Left hindlimb (tissue), 1 donor: ENCODE data around the gene TBCD.
A peak's percentile ranks its signal among the peaks of the same experiment; 100 is the strongest.

ENCODE experiments used
- DNase-seq: peaks from one replicate; pipeline ENCODE4 v3.0.0-alpha.2; 2018

Gene TBCD

DNA sequence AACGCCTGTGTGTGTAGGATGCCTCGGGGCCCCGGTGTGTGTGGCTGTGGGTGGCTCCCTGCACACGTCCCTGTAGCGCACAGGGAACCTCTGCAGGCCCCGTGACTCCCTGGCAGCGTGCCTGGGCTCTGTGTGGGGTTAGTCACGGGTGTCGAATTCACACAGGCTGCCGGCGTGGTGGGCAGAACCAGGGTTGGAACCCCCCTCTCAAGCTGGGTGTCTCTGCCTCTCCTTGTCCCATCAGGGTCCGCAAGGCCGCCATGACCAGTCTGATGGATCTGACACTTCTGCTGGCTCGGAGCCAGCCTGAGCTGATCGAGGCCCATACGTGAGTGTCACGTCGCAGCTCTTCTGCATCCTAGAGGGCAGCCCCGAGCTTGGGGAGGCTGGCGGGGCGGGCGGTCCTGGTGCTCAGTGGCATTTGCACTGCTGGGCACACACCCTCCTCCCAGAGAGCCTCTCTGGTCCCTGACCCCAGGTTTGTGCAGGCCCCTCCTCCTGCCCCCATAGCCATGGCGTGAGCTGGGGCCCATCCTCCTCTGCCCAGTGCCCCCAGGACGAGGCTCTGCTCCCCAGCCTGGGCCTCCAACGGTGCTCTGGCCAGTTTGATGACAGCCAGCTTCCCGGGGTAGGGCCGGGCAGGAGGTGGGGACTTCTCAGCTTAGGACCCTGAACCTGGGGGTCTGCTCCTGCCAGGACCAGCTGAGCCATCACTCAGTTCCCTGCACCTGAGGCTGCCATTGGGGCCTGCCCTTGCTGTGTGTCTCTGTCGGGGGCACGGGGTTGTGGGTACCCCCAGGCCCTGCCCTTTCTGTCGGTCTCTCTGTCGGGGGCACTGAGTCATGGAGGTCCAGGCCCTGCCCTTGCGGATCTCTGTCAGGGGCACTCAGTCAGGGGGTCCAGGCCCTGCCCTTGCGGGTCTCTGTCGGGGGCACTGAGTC, 176.1 kb downstream of the TBCD start:
- no peak for DNase-seq

GRCh38 chr17:82929011-82929622, 177.3 kb downstream of the TBCD start:
- no peak for DNase-seq

DNA sequence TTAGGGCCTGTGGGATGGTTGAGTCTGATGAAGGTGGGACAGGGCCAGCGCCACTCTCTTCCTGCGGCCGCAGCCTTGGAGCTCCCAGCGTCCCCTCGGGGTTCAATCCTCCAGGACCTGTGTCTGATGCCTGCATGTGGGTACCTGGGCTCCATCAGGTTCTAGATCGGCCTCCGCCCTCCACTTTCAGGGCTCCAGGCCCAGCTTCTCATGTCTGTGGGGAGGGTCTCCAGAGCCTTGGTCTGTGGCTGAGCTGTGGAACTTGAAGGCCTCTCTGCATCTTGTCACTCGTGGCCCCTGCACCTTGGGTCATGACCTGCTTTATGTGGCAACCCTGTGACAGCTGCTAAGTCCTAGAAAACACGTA, 177.8 kb downstream of the TBCD start:
- DNase-seq, result no peak

DNA sequence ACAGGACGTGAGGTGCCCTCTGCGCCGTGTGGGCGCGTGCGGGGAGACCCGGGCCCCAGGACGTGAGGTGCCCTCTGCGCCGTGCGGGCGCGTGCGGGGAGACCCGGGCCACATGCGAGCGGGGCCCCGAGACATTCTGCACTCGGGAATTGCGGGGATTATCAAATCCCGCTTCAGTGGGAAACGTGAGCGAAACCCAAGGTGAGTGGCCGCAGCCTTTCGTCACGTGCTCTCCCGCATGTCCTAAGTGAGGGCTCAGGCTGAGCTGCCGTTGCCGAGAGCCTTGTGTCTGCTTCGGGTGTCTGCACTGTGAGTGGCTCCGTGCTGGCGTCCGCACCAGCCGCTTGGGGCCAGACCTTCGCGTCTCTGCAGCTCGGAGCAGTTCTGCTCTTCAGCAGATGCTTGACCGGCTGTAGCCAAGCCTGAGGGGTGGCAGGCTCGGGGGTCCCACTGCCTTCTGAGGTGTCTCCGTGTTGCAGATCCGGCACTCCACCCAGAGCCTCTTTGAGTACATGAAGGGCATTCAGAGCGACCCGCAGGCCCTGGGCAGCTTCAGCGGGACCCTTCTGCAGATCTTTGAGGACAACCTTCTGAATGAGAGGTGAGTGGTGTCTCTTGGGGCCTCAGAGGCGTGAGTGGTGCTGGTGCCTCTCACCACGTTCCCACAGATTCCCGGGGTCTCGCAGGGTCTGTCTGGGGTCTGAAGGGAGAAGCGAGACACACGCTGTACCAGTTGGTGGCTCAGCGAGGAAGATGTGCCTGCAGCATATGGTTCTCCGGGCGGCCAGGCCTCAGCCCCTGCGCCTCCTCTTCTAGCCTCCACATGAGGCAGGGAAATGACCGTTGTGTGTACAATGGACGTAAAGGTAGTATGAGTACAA, 178.4 kb downstream of the TBCD start:
- DNase-seq, result peak; percentile 25

DNA sequence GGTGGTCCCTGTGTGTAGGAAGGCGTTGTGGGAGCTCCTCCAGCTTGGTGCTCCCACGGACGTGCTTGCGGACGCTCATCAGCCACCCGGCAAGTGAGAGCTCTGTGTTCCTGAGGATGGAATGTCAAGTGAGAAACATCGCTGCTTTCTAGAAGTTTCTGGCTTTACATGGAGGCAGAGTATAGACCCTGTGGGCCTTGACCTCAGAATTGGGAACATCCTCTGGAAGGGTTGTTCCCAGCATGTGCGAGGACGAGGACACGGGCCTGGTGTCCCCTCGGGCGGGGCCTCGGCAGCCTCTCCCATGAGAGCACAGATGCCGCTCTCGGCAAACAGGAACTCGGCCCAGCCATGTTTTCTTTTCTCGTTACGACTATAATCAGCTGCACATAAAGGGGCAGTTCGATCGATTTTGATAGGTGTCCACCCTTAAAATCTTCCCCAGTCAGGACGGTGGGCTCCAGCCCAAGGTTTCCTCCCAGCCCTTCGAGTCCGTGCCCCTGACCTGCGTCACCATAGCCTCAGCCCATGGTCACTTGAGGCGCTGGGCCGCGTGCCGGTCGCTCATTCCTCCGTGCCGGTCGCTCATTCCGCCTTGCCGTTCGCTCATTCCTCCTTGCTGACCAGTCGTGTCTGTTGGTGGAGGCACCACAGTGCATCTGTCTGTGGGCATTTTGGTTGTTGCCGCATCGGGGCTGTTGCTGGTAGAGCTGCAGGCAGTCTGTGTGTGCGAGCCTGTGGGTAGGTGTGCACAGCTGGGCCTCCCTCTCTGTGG, 179.2 kb downstream of the TBCD start:
- DNase-seq, result peak; percentile 17

DNA sequence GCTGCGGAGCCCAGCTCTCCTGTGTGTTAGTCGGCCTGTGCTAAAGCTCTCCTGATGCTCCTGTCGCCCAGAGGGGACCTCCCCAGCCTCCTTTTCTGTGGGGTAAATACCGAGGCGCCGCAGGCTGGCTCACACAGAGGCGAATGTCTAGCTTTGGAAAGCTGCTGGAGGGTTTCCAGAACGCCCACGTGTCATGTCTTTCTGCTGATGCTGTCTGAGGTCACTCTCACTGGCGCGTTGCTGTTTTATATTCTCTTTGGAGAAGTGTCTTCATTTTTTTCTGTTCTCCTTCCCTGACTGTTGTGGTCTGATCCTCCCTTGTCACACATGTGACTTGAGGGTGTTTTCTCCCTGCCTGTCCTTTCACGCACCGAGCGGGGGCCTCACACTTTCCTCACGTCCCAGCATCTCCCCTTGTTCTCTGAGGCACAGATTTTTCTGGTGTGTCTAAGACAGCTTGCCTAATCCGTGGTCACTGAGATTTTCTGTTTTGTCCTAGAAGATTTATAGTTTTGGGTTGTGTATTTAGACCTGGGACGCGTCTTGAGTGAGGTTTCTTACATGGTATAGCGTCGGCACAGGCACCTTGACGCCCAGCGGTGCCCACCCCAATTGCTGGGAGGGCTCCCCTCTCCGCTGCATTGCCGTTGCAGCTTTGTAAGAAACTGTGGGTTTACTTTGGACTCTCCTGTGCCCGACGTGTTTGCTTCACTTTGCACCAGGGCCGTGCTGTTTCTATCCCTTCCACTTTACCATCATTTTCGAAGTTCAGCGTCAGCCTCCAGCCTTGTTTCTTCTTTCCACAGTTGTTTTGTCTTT, 180.0 kb downstream of the TBCD start:
- DNase-seq, result peak; percentile 32

DNA sequence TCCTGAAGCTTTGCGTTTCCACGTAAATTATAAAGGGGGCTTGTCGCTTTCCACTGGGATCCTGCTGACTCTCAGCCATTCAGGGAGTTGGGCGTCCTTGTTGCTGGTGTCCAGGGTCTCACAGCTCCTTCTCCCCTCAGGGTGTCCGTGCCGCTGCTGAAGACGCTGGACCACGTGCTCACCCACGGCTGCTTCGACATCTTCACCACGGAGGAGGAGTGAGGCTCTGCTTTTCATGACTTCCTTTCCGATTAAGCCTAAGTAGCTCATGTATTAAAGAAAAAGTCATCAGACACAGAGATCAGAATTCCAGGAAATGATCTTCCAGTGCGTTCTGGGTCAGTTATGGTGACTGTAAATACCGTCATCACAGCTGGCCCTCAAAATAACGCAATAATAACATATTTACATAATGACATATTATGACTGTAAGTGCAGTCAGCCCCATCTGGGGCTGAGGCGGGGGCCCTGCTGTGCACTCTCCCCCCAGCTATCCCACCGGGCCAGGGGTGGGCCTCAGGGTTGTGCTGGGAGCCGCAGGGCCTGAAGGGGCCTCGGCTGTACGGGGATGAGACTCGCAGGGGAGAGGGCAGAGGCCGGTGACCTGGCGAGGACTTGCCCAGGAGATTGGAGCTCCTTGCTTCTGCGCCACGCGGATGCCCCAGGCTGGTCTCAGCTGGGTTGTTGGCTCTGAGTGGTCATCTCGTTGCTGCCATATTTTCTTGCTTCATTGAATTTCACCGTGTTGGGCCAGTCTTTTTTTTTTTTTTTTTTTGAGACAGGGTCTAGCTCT, 180.8 kb downstream of the TBCD start:
- DNase-seq, result peak; percentile 25

GRCh38 chr17:82933911-82934310, 182.0 kb downstream of the TBCD start:
- DNase-seq, result peak; percentile 15

- DNase-seq, result no peak
Measured at GRCh38 chr17:82935966-82936767, 184.3 kb downstream of the TBCD start.

GRCh38 chr17:82936768-82937171, 184.9 kb downstream of the TBCD start:
- peak; percentile 17 for DNase-seq

DNA sequence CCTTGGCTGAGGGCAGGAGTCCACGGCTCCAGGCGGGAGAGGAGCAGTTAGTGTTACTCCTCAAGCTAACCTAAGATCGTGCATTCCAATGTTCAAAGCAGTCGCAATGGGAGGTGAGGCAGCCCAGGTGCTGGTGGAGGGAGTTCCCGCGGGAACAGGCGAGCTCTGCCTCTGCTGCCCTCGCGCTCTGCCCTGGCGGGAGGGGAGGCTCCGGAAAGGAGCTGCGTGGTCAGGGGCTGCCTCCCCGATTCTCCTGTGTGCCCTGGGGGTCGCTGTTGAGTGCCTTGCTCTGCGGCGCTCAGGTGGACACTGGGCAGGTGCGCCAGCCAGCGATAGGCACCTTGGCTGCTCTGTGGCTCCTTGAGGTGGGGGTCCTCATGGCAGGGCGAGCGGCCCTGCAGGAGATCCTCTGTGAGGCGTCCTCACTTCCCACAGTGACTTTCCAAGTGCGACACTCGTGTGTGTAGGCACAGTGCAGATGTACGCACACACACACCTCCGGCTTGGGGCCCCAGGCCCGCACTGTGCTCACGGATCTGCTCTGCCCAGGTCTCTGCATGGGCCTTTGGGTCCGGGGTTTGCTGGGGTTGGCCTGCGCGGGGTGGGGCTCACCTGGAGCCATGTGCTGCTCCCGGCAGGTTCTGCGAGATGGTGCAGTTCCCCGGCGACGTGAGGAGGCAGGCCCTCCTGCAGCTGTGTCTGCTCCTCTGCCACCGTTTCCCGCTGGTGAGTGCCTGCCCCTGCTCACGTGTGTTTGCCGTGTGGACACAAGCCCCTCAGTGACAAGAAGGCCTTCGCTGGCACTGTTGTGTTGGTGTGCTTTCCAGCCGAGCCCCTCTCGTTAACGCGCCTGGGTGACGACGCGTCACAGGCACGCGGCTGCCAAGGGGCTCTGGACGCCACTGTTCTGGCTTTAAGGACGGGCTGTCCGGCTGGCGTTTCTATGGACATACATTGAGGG, 185.8 kb downstream of the TBCD start:
- DNase-seq, result peak; percentile 12

- DNase-seq, result no peak
Measured at GRCh38 chr17:82938486-82938872, 186.6 kb downstream of the TBCD start.

DNA sequence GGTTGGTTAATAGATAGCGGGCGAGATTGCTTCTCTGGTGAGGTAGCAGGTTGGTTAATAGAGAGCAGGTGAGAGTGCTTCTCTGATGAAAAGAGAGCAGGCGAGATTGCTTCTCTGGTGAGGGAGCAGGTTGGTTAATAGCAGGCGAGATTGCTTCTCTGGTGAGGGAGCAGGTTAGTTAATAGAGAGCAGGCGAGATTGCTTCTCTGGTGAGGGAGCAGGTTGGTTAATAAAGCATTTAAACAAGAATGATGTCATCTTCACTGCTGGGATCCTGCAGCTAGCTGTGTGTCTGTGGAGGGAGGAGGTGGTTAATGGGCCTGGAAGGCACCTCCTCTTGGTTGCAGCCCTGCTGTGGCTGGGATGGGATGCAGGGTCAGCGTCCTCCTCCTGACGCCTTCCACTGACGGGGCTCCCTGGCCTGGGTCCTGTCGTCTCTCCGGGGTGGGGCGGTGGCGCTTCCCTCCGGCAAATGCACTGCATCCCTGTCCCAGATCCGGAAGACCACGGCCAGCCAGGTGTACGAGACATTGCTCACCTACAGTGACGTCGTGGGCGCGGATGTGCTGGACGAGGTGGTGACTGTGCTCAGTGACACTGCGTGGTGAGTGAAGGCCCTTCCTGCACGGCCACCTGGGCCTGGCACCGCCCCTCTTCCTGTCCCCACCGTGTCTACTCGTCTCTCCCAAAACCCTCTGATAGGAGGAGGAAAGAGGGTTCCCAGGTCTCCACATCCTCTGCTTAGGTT, 187.2 kb downstream of the TBCD start:
- peak; percentile 18 for DNase-seq

GRCh38 chr17:82939621-82940135, 187.8 kb downstream of the TBCD start:
- peak; percentile 2 for DNase-seq

DNA sequence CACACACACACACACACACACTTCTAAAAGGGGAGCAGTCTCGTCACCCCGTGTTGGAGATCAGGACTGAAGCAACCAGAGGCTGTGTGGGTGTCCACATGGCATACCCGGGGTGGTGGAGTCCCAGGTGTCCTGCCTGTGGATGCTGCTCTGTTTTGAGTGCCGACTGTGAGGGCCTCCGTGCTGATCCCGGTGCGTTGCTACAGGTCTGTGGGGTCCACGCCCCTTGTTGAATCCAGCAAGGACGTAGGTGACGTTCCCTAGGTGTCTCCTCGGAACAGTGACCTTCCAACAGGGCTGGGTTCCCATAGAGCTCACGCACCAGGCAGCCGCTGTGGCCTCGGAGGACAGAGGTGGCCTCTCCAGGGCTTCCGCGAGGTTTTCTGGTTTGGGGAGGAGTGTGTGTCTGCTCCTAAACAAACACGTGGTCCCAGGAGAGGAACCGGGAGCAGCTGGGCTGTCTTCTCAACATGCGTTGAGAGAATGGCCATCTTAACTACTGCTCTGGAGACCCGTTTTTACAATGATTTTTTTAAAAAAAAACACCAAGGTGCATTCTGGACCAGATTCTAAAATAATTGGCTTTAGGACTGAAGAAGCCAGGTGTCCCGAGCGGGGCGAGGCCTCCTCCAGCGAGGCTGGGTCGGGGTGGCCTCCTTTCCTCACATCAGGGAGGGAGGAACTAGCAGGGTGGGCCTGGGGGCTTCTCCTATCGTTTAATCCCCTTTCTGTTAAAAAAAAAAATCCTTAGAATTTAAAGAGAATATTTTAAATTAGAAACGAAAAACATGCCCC, 188.6 kb downstream of the TBCD start:
- DNase-seq, result peak; percentile 26
